HG02678 (cell line): ENCODE measurements around the gene C4orf50.
"Not testable (repeated sequence)": the region's sequence is repeated elsewhere in the genome, so short reads cannot be mapped to it uniquely, and the experiment has no call there.

ENCODE experiments used
- ATAC-seq: cut with Tn5 transposase; IDR thresholded peaks from one replicate; pipeline ENCODE4 v1.9.1; 2021; ENCODE audit warnings: mild to moderate bottlenecking, moderate library complexity; ENCODE audit not compliant: unreplicated experiment

Gene C4orf50

GRCh38 chr4:5952975-5953951 is 65.0 kb downstream of the C4orf50 start:
- no peak for ATAC-seq

- ATAC-seq = no peak
These were observed 65.8 kb downstream of the C4orf50 start for GRCh38 chr4:5952286-5952974.

DNA sequence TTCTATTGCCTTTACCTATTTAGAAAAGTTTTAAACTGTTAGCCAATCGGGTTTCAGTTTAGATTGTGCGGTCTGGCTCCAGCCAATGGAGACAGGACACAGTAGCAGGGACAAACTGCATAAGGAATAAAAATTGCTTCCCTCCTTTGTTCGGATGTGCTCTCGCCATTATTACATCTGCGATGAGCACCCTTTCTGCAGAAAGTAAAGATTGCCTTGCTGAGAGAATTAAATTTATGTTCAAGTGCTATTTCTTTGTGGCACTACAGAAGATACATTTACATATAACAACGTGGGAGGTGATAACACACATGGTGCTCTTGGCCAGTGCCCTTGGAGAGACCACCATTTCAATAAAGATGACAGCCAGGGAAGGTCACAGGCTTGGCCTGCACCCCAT is 71.6 kb downstream of the C4orf50 start:
- not testable (repeated sequence) for ATAC-seq

- ATAC-seq = no peak
These were observed 72.3 kb downstream of the C4orf50 start for GRCh38 chr4:5945936-5946335.

DNA sequence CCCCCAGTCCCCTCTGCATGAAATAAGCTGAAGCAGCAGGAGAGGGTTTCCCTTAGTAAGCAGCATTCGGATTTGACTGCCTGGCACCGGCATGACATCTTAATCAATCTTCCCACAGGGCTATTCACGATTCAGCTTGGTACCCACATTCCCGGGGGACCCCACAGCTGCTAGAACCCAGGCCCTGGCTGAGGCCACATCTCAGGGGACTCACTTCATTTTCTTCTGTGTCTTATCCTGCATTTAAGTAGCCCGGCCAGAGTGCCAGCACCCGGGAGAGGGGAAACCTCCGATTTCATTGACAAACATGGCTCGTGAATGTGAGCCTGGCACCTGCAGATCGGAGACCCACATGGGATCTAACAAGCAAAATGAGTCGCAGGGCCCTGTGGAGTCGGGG is 73.1 kb downstream of the C4orf50 start:
- ATAC-seq = no peak

GRCh38 chr4:5943561-5943960 is 74.7 kb downstream of the C4orf50 start:
- ATAC-seq = no peak

GRCh38 chr4:5942947-5943346 is 75.3 kb downstream of the C4orf50 start:
- no peak for ATAC-seq

- ATAC-seq = no peak
These were observed 76.6 kb downstream of the C4orf50 start for GRCh38 chr4:5941601-5942000.

GRCh38 chr4:5940470-5941203 is 77.6 kb downstream of the C4orf50 start:
- no peak for ATAC-seq

GRCh38 chr4:5933996-5934831 is 84.0 kb downstream of the C4orf50 start:
- no peak for ATAC-seq

DNA sequence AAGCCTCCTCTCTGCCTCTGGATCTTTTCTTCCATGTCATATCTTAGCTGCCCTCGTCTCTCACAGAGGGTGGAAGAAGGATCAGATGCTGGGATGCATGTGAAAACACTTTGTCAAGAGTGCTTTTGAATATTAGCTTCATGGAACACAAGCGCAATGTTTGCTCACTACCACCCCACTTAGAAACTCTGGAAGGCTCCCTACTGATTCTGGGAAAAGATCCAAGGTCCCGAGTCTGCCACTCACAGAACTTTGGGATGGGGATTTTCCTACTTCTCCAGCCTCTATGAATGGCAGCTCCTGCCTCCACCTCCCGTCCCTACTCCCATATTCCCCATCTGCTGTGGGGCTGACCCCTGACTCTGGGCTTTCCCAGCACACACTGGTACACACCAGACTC is 85.1 kb downstream of the C4orf50 start:
- no peak for ATAC-seq

DNA sequence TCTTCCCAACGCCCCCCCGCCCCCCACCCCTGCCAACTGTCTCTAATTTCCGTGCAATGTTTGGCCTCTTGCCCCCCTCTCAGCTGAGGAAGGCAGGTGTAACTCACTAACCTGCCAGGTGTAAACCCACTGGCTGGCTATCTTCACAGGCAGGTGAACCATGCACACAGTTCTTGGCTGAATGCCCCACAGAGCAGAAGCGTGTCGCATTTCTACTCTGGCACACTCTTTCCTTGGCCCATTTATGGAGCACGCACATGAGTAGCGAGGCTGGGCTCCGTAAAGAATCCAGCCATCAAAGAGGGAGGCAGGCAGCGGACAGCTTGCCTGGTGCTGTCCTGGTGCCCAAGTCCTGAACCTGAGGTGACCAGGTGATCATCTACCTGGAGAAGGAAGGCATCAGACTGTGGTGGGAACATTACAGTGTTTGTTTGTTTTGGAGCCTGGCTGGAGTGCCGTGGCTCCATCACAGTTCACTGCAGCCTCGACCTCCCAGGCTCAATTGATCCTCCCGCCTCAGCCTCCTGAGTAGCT is 86.1 kb downstream of the C4orf50 start:
- no peak for ATAC-seq

DNA sequence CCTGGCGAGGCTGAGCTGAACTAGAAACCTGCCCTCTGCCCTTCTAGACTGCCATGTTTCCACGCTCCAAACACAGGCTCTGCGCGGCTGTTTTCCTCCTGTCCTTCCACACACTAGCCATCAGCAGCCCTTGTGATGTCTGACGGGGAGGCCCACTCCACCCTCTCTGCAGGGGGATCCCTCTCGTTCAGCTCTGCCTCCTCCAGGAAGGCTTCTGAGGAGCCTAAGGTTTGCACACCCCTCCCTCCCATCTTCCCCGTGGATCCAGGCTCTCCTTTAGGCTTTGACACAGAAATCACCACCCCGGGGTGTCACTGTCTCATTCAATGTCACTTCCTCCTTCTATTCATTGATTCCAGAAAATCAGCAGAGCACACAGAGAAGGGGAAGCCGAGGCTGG is 86.7 kb downstream of the C4orf50 start:
- ATAC-seq = no peak

DNA sequence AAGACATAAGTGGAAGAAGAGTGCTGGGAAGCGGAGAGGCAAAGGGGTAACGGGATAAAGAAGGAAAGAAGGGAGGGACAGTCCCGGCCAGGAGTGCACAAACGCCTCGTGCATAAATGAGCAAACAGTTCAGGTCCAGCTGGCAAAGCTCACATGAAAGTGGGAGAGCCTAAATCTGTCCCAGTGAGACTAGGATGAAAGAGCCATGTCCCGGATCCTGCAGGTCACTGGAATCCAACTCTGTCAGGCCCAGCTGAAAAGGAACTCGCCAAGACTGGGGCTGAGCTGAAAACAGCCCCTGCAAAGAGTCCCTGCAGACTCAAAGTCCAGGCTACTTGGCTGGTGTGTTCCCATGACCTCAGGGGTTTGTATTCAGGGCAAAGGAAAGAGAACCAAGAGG is 87.4 kb downstream of the C4orf50 start:
- ATAC-seq = no peak

- no peak for ATAC-seq
These were observed 87.8 kb downstream of the C4orf50 start for GRCh38 chr4:5930456-5930855.

GRCh38 chr4:5928844-5929420 is 89.3 kb downstream of the C4orf50 start:
- ATAC-seq = no peak

- ATAC-seq = no peak
These were observed 90.0 kb downstream of the C4orf50 start for GRCh38 chr4:5928274-5928673.

GRCh38 chr4:5927747-5928146 is 90.5 kb downstream of the C4orf50 start:
- no peak for ATAC-seq

GRCh38 chr4:5927116-5927515 is 91.1 kb downstream of the C4orf50 start:
- ATAC-seq = no peak

- ATAC-seq = no peak
These were observed 91.6 kb downstream of the C4orf50 start for GRCh38 chr4:5926598-5926997.
